GM23338 (cell line): Measurements from ENCODE around the gene PLXNA2.

Source experiments
- CREB1 ChIP-seq: fragments of 250-450 bp; sonication (Bioruptor Pico); IDR thresholded peaks from 2 replicates; pipeline ENCODE4 v1.5.0; 2020; ENCODE audit warnings: low read depth, mild to moderate bottlenecking, moderate library complexity
- EZH2 ChIP-seq: fragments of 200-600 bp; sonication (generic); IDR thresholded peaks from one replicate; pipeline ENCODE4 v1.8.0; 2017; ENCODE audit warnings: antibody characterized with exemption, mild to moderate bottlenecking, low read depth; ENCODE audit not compliant: unreplicated experiment
- EZH2phosphoT487 ChIP-seq: fragments of 200-600 bp; sonication (generic); IDR thresholded peaks from one replicate; pipeline ENCODE4 v1.8.1; 2018; ENCODE audit warnings: antibody characterized with exemption; ENCODE audit not compliant: unreplicated experiment
- JUNB ChIP-seq: IDR thresholded peaks from one replicate; pipeline ENCODE4 v1.6.1; 2016; ENCODE audit warnings: antibody characterized with exemption; ENCODE audit not compliant: unreplicated experiment
- NANOG ChIP-seq: IDR thresholded peaks from 2 replicates; pipeline ENCODE4 v1.6.1; 2016; ENCODE audit warnings: antibody characterized with exemption, borderline replicate concordance
- POLR2AphosphoS5 ChIP-seq: IDR thresholded peaks from 2 replicates; pipeline ENCODE4 v1.6.1; 2016; ENCODE audit warnings: antibody characterized with exemption, low read depth
- STAT1 ChIP-seq: IDR thresholded peaks from one replicate; pipeline ENCODE4 v1.6.1; 2016; ENCODE audit warnings: antibody characterized with exemption; ENCODE audit not compliant: unreplicated experiment
- ZNF331 ChIP-seq: fragments of 250-450 bp; sonication (Bioruptor Pico); IDR thresholded peaks from 2 replicates; pipeline ENCODE4 v1.5.0; 2020; ENCODE audit warnings: low read depth, mild to moderate bottlenecking, moderate library complexity
- TF ChIP-seq, protein P1 (sequence below), 2 experiments: fragments of 200-600 bp in 1 of 2; sonication (generic) in 1 of 2; conservative IDR thresholded peaks; 2 replicates each; pipeline versions ENCODE4 v1.5.1 to v1.6.1; 2016 to 2017; ENCODE audit warnings: antibody characterized with exemption in 2 of 2, low read depth in 2 of 2, mild to moderate bottlenecking in 2 of 2, moderate library complexity in 1 of 2
- TF ChIP-seq, protein P2 (sequence below): IDR thresholded peaks from one replicate; pipeline ENCODE4 v1.6.1; 2018; ENCODE audit warnings: antibody characterized with exemption; ENCODE audit not compliant: unreplicated experiment
- TF ChIP-seq, protein P3 (sequence below): IDR thresholded peaks from 2 replicates; pipeline ENCODE4 v1.6.1; 2016; ENCODE audit warnings: antibody characterized with exemption
- TF ChIP-seq, protein P4 (sequence below): fragments of 250-450 bp; sonication (Bioruptor Pico); IDR thresholded peaks from 2 replicates; pipeline ENCODE4 v1.5.0; 2020; ENCODE audit warnings: mild to moderate bottlenecking, moderate library complexity

DNA sequence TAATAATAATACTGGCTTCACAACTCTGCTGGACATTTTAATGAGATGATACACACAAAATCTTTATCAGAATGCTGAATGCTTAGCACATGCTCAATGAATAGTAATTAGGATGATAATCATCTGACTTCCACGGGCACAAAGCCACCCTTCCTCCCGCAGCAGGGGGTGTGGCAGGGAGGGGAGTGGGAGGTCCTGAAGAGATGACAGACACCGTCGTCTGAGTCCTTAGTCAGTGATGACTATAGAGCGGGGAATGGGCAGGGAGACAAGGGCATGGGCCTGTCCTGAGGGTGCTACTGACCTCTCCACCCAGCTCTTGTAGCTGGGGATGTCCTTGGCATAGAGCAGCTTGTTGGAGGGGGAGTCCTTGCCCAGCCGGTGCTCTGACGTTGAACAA, 215.7 kb downstream of the PLXNA2 start:
- TF ChIP-seq, protein P1, sequence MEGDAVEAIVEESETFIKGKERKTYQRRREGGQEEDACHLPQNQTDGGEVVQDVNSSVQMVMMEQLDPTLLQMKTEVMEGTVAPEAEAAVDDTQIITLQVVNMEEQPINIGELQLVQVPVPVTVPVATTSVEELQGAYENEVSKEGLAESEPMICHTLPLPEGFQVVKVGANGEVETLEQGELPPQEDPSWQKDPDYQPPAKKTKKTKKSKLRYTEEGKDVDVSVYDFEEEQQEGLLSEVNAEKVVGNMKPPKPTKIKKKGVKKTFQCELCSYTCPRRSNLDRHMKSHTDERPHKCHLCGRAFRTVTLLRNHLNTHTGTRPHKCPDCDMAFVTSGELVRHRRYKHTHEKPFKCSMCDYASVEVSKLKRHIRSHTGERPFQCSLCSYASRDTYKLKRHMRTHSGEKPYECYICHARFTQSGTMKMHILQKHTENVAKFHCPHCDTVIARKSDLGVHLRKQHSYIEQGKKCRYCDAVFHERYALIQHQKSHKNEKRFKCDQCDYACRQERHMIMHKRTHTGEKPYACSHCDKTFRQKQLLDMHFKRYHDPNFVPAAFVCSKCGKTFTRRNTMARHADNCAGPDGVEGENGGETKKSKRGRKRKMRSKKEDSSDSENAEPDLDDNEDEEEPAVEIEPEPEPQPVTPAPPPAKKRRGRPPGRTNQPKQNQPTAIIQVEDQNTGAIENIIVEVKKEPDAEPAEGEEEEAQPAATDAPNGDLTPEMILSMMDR (conservative IDR thresholded peaks at IDR 0.05; ENCODE audit: low read depth in 2 of 2), result no peak
- TF ChIP-seq CREB1 (CRISPR knock-in tag), result no peak
- no peak for TF ChIP-seq EZH2
- TF ChIP-seq, protein P2, sequence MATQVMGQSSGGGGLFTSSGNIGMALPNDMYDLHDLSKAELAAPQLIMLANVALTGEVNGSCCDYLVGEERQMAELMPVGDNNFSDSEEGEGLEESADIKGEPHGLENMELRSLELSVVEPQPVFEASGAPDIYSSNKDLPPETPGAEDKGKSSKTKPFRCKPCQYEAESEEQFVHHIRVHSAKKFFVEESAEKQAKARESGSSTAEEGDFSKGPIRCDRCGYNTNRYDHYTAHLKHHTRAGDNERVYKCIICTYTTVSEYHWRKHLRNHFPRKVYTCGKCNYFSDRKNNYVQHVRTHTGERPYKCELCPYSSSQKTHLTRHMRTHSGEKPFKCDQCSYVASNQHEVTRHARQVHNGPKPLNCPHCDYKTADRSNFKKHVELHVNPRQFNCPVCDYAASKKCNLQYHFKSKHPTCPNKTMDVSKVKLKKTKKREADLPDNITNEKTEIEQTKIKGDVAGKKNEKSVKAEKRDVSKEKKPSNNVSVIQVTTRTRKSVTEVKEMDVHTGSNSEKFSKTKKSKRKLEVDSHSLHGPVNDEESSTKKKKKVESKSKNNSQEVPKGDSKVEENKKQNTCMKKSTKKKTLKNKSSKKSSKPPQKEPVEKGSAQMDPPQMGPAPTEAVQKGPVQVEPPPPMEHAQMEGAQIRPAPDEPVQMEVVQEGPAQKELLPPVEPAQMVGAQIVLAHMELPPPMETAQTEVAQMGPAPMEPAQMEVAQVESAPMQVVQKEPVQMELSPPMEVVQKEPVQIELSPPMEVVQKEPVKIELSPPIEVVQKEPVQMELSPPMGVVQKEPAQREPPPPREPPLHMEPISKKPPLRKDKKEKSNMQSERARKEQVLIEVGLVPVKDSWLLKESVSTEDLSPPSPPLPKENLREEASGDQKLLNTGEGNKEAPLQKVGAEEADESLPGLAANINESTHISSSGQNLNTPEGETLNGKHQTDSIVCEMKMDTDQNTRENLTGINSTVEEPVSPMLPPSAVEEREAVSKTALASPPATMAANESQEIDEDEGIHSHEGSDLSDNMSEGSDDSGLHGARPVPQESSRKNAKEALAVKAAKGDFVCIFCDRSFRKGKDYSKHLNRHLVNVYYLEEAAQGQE, result no peak
- TF ChIP-seq POLR2AphosphoS5, result no peak
- TF ChIP-seq EZH2phosphoT487, result no peak
- no peak for TF ChIP-seq JUNB
- TF ChIP-seq ZNF331 (CRISPR knock-in tag), result no peak
- TF ChIP-seq, protein P3, sequence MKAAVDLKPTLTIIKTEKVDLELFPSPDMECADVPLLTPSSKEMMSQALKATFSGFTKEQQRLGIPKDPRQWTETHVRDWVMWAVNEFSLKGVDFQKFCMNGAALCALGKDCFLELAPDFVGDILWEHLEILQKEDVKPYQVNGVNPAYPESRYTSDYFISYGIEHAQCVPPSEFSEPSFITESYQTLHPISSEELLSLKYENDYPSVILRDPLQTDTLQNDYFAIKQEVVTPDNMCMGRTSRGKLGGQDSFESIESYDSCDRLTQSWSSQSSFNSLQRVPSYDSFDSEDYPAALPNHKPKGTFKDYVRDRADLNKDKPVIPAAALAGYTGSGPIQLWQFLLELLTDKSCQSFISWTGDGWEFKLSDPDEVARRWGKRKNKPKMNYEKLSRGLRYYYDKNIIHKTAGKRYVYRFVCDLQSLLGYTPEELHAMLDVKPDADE, result no peak
- TF ChIP-seq STAT1, result no peak
- TF ChIP-seq NANOG, result no peak
- TF ChIP-seq, protein P4, sequence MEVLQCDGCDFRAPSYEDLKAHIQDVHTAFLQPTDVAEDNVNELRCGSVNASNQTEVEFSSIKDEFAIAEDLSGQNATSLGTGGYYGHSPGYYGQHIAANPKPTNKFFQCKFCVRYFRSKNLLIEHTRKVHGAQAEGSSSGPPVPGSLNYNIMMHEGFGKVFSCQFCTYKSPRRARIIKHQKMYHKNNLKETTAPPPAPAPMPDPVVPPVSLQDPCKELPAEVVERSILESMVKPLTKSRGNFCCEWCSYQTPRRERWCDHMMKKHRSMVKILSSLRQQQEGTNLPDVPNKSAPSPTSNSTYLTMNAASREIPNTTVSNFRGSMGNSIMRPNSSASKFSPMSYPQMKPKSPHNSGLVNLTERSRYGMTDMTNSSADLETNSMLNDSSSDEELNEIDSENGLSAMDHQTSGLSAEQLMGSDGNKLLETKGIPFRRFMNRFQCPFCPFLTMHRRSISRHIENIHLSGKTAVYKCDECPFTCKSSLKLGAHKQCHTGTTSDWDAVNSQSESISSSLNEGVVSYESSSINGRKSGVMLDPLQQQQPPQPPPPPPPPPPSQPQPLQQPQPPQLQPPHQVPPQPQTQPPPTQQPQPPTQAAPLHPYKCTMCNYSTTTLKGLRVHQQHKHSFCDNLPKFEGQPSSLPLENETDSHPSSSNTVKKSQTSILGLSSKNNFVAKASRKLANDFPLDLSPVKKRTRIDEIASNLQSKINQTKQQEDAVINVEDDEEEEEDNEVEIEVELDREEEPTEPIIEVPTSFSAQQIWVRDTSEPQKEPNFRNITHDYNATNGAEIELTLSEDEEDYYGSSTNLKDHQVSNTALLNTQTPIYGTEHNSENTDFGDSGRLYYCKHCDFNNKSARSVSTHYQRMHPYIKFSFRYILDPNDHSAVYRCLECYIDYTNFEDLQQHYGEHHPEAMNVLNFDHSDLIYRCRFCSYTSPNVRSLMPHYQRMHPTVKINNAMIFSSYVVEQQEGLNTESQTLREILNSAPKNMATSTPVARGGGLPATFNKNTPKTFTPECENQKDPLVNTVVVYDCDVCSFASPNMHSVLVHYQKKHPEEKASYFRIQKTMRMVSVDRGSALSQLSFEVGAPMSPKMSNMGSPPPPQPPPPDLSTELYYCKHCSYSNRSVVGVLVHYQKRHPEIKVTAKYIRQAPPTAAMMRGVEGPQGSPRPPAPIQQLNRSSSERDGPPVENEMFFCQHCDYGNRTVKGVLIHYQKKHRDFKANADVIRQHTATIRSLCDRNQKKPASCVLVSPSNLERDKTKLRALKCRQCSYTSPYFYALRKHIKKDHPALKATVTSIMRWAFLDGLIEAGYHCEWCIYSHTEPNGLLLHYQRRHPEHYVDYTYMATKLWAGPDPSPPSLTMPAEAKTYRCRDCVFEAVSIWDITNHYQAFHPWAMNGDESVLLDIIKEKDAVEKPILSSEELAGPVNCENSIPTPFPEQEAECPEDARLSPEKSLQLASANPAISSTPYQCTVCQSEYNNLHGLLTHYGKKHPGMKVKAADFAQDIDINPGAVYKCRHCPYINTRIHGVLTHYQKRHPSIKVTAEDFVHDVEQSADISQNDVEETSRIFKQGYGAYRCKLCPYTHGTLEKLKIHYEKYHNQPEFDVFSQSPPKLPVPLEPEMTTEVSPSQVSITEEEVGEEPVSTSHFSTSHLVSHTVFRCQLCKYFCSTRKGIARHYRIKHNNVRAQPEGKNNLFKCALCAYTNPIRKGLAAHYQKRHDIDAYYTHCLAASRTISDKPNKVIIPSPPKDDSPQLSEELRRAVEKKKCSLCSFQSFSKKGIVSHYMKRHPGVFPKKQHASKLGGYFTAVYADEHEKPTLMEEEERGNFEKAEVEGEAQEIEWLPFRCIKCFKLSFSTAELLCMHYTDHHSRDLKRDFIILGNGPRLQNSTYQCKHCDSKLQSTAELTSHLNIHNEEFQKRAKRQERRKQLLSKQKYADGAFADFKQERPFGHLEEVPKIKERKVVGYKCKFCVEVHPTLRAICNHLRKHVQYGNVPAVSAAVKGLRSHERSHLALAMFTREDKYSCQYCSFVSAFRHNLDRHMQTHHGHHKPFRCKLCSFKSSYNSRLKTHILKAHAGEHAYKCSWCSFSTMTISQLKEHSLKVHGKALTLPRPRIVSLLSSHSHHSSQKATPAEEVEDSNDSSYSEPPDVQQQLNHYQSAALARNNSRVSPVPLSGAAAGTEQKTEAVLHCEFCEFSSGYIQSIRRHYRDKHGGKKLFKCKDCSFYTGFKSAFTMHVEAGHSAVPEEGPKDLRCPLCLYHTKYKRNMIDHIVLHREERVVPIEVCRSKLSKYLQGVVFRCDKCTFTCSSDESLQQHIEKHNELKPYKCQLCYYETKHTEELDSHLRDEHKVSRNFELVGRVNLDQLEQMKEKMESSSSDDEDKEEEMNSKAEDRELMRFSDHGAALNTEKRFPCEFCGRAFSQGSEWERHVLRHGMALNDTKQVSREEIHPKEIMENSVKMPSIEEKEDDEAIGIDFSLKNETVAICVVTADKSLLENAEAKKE (CRISPR knock-in tag), result no peak
